Esophagus mucosa (tissue), 1 donor: Measurements from ENCODE around the gene KCND3. TPM values are rescaled to one million over a fixed set of nuclear protein-coding genes. Genes with fewer than 3 reads are reported as not detected.
A peak's percentile ranks its signal among the peaks of the same experiment; 100 is the strongest.

Source experiments
- ATAC-seq: fragments of 200-7000 bp; cut with Tn5 transposase; one replicate; pipeline ENCODE4 v1.9.1; 2020
- total RNA-seq: library from RNA; stranded (reverse); gene quantifications from one replicate; pipeline ENCODE4 v1.2.4, GENCODE V29; 2023
- donor health status: DM: yes; HTN: yes; CAD: no.

Gene KCND3
- total RNA-seq, 1 donor from 2014 or later, result 1.7 TPM

DNA sequence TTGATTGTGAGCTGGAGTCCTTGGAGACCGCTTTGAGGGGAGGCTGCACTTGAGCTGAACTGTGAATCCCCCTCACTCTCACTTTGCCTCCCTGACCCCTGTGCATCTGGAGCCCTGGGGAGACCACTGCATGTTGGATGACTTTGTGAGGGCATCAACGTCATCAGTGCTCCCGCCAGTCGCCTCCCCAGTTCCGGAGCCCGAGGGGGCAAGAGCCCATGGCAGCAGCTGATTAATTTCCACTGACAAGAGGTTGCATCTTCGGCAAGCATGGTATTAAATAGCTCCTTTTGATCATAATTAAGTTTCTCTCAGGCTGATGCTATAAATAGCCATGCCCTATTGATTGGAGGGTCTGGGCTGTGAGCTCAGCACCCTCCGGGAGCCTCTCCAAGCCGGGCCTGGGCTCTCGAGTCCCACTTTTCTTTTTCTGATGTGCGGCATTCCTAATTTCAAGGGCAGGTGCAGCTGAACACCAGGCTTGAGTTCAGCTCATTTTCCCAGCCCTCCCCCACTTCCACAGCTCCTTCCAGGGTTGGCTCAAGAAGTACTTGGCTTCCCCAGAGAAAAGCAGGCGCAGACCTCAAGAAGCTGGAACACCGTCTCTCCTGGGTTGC, 33.2 kb downstream of the KCND3 start:
- no peak for ATAC-seq

- no peak for ATAC-seq
Measured at GRCh38 chr1:111955755-111956154, 33.7 kb downstream of the KCND3 start.

GRCh38 chr1:111953797-111954196, 35.7 kb downstream of the KCND3 start:
- ATAC-seq, result no peak

DNA sequence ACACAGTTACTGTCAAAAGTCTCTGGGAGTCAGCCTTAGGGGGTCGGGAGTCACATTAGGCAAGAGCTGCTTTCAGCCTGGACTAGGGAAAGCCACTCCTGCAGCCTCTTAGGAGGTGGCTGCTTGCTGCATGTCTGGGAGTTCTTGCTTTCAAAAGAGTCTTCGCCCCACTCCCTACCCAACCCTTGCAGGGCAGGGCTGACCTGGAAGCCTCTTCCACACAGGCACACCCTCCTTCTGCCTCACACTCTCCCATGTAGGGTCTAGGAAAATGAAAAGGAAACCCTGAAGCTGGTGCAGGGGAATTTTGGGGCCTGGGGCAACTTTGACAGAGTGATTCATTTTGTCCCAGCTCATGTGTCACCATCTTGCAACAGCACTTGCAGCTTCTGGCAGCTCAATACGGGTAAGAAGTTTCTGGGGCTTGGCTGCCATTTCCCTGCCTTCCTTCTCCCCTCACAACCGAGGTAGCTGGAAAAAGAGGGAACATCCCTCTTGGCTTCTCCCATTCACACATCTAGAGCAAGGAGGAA, 37.3 kb downstream of the KCND3 start:
- ATAC-seq, result peak; percentile 63

GRCh38 chr1:111948209-111949171, 41.0 kb downstream of the KCND3 start:
- ATAC-seq, result peak; percentile 93

DNA sequence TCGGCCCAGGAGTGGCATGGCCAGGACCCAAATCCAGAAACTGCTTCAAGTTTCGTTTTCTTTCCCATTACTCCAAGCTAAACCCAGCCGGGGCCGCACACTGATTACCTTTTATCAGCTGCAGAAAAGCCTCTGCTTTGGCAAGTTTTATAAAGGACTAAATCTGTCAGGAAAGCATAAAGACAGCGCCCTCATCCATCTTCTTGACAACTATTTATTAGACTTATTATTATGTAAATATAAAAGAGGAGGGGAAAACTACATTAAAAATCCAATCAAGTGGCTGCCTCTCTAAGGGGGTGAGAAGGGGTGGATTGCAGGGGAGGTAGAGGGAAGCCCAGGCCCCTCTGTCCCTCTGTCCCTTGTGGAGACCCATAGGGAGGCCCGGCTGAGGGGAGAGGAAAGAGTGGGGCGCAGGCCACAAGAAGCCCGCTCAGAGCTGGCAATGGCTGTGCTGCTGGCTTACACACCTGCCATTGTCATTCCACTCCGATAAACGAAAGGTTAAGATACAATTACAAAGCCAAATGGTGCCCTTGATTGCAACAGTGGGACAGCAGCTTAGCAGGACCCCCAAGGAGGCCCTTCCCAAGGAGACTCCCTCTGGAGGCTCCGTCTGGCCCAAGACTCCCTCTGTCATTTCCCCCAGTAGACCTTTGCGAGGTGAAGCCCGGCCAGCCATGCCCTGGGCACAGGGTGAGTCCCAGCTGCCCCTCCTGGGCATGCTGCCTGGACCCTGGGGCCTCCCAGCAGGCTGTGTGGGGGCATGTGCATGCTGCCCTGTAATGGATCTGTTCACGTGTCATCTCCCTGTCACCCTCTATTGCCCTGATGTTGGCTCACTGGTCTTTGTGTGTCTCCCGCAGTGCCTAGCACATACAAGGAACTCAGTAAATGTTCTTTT, 45.4 kb downstream of the KCND3 start:
- ATAC-seq, result no peak

DNA sequence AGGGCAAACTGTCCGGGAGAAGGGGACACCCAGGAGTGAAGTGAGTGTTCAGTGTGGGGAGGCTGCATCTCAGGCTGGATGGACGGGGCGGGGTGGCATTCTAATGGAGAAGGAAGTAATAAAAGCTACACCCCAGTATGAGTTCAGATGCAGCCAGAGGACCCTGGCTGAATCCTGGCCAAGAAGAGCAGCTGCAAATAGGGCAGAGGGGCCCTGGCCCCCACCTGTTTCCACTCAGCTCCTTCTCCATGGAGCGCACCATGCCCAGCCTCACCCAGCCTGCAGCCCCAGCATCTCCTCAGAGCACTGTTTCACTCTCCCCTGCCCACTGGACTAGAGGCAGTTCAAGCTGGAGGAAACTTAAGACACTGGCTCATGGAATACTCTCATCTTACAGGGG, 46.4 kb downstream of the KCND3 start:
- ATAC-seq, result no peak

- ATAC-seq, result no peak
Measured at GRCh38 chr1:111938536-111938935, 50.9 kb downstream of the KCND3 start.

- peak; percentile 66 for ATAC-seq
Measured at GRCh38 chr1:111938123-111938522, 51.3 kb downstream of the KCND3 start.

GRCh38 chr1:111937147-111937725, 52.2 kb downstream of the KCND3 start:
- no peak for ATAC-seq

GRCh38 chr1:111934106-111934852, 55.2 kb downstream of the KCND3 start:
- ATAC-seq, result no peak

DNA sequence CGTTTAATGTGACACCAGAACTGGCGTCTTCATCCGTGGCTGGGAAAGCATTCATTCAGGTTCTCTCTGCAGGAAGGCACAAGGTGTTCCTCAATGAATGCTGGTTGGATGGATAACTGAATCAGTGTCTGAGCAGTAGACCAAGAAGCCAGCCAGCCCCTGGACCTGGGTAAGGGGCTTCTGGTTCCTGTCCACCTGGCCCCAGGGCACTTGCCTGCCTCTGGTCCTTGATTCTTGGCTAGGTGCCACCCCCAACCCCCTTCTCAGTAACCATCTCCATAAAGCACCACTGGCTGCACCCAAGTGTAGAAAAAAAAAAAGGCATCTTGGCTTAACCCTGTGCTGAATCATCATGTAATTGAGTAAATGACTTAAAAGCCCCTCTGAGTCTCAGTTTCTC, 59.1 kb downstream of the KCND3 start:
- ATAC-seq, result no peak

- no peak for ATAC-seq
Measured at GRCh38 chr1:111928531-111928930, 60.9 kb downstream of the KCND3 start.

GRCh38 chr1:111927652-111928051, 61.8 kb downstream of the KCND3 start:
- ATAC-seq, result no peak

DNA sequence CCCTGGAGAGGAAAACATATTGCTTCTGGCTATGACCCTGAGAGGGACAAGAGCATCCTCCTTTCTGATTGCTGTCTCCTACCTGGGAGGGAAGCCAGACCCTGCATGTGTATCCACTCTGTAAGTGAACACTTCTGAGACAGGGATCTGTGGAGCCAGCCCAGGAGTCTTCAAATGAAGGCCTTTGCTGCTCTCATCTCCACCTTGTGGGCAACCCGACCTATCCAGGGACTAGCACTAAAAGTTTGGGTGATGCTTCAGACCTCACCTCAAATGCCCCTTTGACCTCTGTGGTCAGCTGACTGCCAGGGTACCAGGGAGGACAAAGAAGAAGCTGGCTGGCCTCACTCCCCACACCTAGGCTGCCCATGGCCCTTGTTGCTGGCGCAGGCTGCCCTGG, 64.7 kb downstream of the KCND3 start:
- no peak for ATAC-seq

GRCh38 chr1:111923766-111924165, 65.7 kb downstream of the KCND3 start:
- no peak for ATAC-seq

GRCh38 chr1:111921948-111922347, 67.5 kb downstream of the KCND3 start:
- ATAC-seq, result no peak

- no peak for ATAC-seq
Measured at GRCh38 chr1:111920221-111921024, 69.0 kb downstream of the KCND3 start.

GRCh38 chr1:111911776-111912515, 77.5 kb downstream of the KCND3 start:
- ATAC-seq, result no peak

GRCh38 chr1:111911061-111911460, 78.4 kb downstream of the KCND3 start:
- no peak for ATAC-seq
